IMR-90 (cell line): ENCODE results near the gene TMC1. TPM values are rescaled to one million over a fixed set of nuclear protein-coding genes. Genes with fewer than 3 reads are reported as not detected.

ENCODE experiments used
- ATAC-seq: fragments of 200-7000 bp; cut with Tn5 transposase; 2 replicates; pipeline ENCODE4 v1.9.1; 2020; ENCODE audit warnings: low read depth, mild to moderate bottlenecking, moderate library complexity
- BruUV-seq: library from RNA; stranded (reverse); fragments of 400-500 nt; replicated peaks from 2 replicates; lab custom pipeline; 2021; lab: Mats Ljungman, UMichigan
- CTCF ChIA-PET: fragments of 300-600 bp; formaldehyde crosslinking; extraction: SDS; loops from one replicate; lab custom pipeline; 2021; ENCODE audit warnings: antibody characterized with exemption; lab: Yijun Ruan, JAX
- POLR2A ChIA-PET: fragments of 300-600 bp; sonication (Branson Sonifier 250); formaldehyde crosslinking; loops from one replicate; lab custom pipeline; 2022; ENCODE audit warnings: antibody characterized with exemption; ENCODE audit not compliant: unreplicated experiment; lab: Charles Lee
- DNase-seq: peaks from one replicate; pipeline ENCODE4 v3.0.0; 2013
- H2AFZ ChIP-seq: replicated peaks from 2 replicates; pipeline ENCODE3; 2013; ENCODE audit warnings: low read length, mild to moderate bottlenecking; ENCODE audit not compliant: poor library complexity
- H2AK5ac ChIP-seq: 2 replicates; pipeline ENCODE4 v1.6.1; 2013; ENCODE audit warnings: low read depth, low read length, inconsistent platforms
- H2AK9ac ChIP-seq: replicated peaks from 2 replicates; pipeline ENCODE3; 2013; ENCODE audit warnings: mild to moderate bottlenecking, low read depth, low read length, moderate library complexity; ENCODE audit not compliant: poor library complexity
- H2BK120ac ChIP-seq: 2 replicates; pipeline ENCODE4 v1.6.1; 2013; ENCODE audit warnings: low read depth, low read length, inconsistent platforms
- H2BK15ac ChIP-seq: 3 replicates; pipeline ENCODE4 v1.6.1; 2013; ENCODE audit warnings: low read depth, low read length, inconsistent platforms
- H2BK20ac ChIP-seq: 2 replicates; pipeline ENCODE4 v1.6.1; 2013; ENCODE audit warnings: low read depth, mild to moderate bottlenecking, inconsistent platforms, low read length, moderate library complexity
- H2BK5ac ChIP-seq: 2 replicates; pipeline ENCODE4 v1.6.1; 2013; ENCODE audit warnings: mild to moderate bottlenecking, low read depth, low read length, inconsistent platforms; ENCODE audit not compliant: poor library complexity, severe bottlenecking
- H3K14ac ChIP-seq: replicated peaks from 2 replicates; pipeline ENCODE4 v1.6.1; 2013; ENCODE audit warnings: low read depth, low read length, inconsistent platforms
- H3K18ac ChIP-seq: 2 replicates; pipeline ENCODE4 v1.6.1; 2013; ENCODE audit warnings: low read depth, low read length, control low read depth
- H3K23ac ChIP-seq: 2 replicates; pipeline ENCODE4 v1.6.1; 2013; ENCODE audit warnings: low read depth, low read length, inconsistent platforms
- H3K27ac ChIP-seq: 2 replicates; pipeline ENCODE4 v1.5.1; 2013; ENCODE audit warnings: mild to moderate bottlenecking, control low read depth, low read length; ENCODE audit not compliant: insufficient read depth
- H3K27me3 ChIP-seq: 2 replicates; pipeline ENCODE4 v1.6.1; 2013; ENCODE audit warnings: low read length; ENCODE audit not compliant: control insufficient read depth, insufficient read depth
- H3K36me3 ChIP-seq: 2 replicates; pipeline ENCODE4 v1.6.1; 2013; ENCODE audit warnings: low read length, mixed read lengths; ENCODE audit not compliant: control insufficient read depth, insufficient read depth
- H3K4ac ChIP-seq: 2 replicates; pipeline ENCODE4 v1.6.1; 2013; ENCODE audit warnings: low read depth, low read length, inconsistent platforms
- H3K4me1 ChIP-seq: 2 replicates; pipeline ENCODE4 v1.6.1; 2013; ENCODE audit warnings: low read length, mixed read lengths; ENCODE audit not compliant: control insufficient read depth, insufficient read depth
- H3K4me2 ChIP-seq: 2 replicates; pipeline ENCODE4 v1.6.1; 2013; ENCODE audit warnings: low read depth, mild to moderate bottlenecking, control low read depth, low read length, moderate library complexity
- H3K4me3 ChIP-seq: 2 replicates; pipeline ENCODE4 v1.5.1; 2013; ENCODE audit warnings: low read depth, mild to moderate bottlenecking, control low read depth, low read length, moderate library complexity; ENCODE audit not compliant: insufficient read depth
- H3K56ac ChIP-seq: 2 replicates; pipeline ENCODE4 v1.6.1; 2013; ENCODE audit warnings: low read length, inconsistent platforms; ENCODE audit not compliant: insufficient read depth; ENCODE audit errors: extremely low read depth
- H3K79me1 ChIP-seq, 2 experiments: 2 replicates each; pipeline ENCODE4 v1.6.1; 2013; ENCODE audit warnings: low read length in 2 of 2, inconsistent platforms in 1 of 2, low read depth in 1 of 2
- H3K9ac ChIP-seq: 2 replicates; pipeline ENCODE4 v1.6.1; 2013; ENCODE audit warnings: low read depth, low read length, control low read depth
- H3K9me1 ChIP-seq: 2 replicates; pipeline ENCODE4 v1.6.1; 2013; ENCODE audit warnings: low read length, inconsistent platforms; ENCODE audit not compliant: insufficient read depth
- H3K9me3 ChIP-seq: 2 replicates; pipeline ENCODE4 v1.6.1; 2013; ENCODE audit warnings: low read length; ENCODE audit not compliant: control insufficient read depth, insufficient read depth
- H4K20me1 ChIP-seq: 2 replicates; pipeline ENCODE4 v1.6.1; 2013; ENCODE audit warnings: low read length, inconsistent platforms; ENCODE audit not compliant: insufficient read depth
- H4K5ac ChIP-seq: 2 replicates; pipeline ENCODE4 v1.6.1; 2013; ENCODE audit warnings: mild to moderate bottlenecking, low read depth, low read length, control low read depth
- H4K8ac ChIP-seq, 2 experiments: 2 replicates each; pipeline ENCODE4 v1.6.1; 2013; ENCODE audit warnings: low read depth in 2 of 2, low read length in 2 of 2, control low read depth in 1 of 2, inconsistent platforms in 1 of 2
- H4K91ac ChIP-seq: 2 replicates; pipeline ENCODE4 v1.6.1; 2013; ENCODE audit warnings: low read depth, low read length, inconsistent platforms; ENCODE audit not compliant: insufficient read depth
- BHLHE40 ChIP-seq: fragments of 150-350 bp; IDR thresholded peaks from 2 replicates; pipeline ENCODE4 v1.6.1; 2016; ENCODE audit warnings: mild to moderate bottlenecking, low read depth, low read length
- CEBPB ChIP-seq: IDR thresholded peaks from 2 replicates; pipeline ENCODE4 v1.6.1; 2012; ENCODE audit warnings: low read depth, low read length, improper control_type of control experiment
- CHD1 ChIP-seq: IDR thresholded peaks from 2 replicates; pipeline ENCODE4 v1.6.1; 2012; ENCODE audit warnings: low read depth, low read length, improper control_type of control experiment
- CTCF ChIP-seq: conservative IDR thresholded peaks from 2 replicates; pipeline ENCODE4 v1.5.1; 2012; ENCODE audit warnings: mild to moderate bottlenecking, low read depth, low read length, improper control_type of control experiment
- FOS ChIP-seq: fragments of 150-350 bp; IDR thresholded peaks from 2 replicates; pipeline ENCODE4 v1.6.1; 2016; ENCODE audit warnings: low read depth, low read length
- MAFK ChIP-seq: IDR thresholded peaks from 2 replicates; pipeline ENCODE4 v1.6.1; 2012; ENCODE audit warnings: low read depth, low read length, improper control_type of control experiment
- MAZ ChIP-seq: IDR thresholded peaks from 2 replicates; pipeline ENCODE4 v1.6.1; 2012; ENCODE audit warnings: low read depth, mild to moderate bottlenecking, low read length, improper control_type of control experiment, moderate library complexity, borderline replicate concordance
- MXI1 ChIP-seq: IDR thresholded peaks from 2 replicates; pipeline ENCODE4 v1.6.1; 2012; ENCODE audit warnings: low read depth, mild to moderate bottlenecking, low read length, moderate library complexity, borderline replicate concordance
- NFE2L2 ChIP-seq: fragments of 150-350 bp; IDR thresholded peaks from 2 replicates; pipeline ENCODE4 v1.6.1; 2016; ENCODE audit warnings: low read depth, mild to moderate bottlenecking, low read length
- POLR2A ChIP-seq: IDR thresholded peaks from 2 replicates; pipeline ENCODE4 v1.6.1; 2012; ENCODE audit warnings: mild to moderate bottlenecking, low read depth, low read length
- RAD21 ChIP-seq: IDR thresholded peaks from 2 replicates; pipeline ENCODE4 v1.6.1; 2012; ENCODE audit warnings: low read length, improper control_type of control experiment
- RCOR1 ChIP-seq: IDR thresholded peaks from 2 replicates; pipeline ENCODE4 v1.6.1; 2012; ENCODE audit warnings: mild to moderate bottlenecking, low read length, improper control_type of control experiment; ENCODE audit not compliant: insufficient replicate concordance
- RFX5 ChIP-seq: IDR thresholded peaks from 2 replicates; pipeline ENCODE4 v1.8.0; 2012; ENCODE audit warnings: low read depth, mild to moderate bottlenecking, low read length, moderate library complexity
- SMC3 ChIP-seq: fragments of 150-350 bp; IDR thresholded peaks from 2 replicates; pipeline ENCODE4 v1.6.1; 2016; ENCODE audit warnings: low read depth, mild to moderate bottlenecking, antibody characterized with exemption, low read length, moderate library complexity
- USF2 ChIP-seq: fragments of 150-350 bp; IDR thresholded peaks from 2 replicates; pipeline ENCODE4 v1.6.1; 2017; ENCODE audit warnings: mild to moderate bottlenecking, antibody characterized with exemption, low read length, low read depth
- dilution Hi-C: fragments of 300-500 bp; cut with HindIII; formaldehyde crosslinking; loops from one replicate; pipeline ENCODE4 v1.14.3; 2018; ENCODE audit warnings: low sequenced_read_pairs; ENCODE audit not compliant: unreplicated experiment
- in situ Hi-C: fragments of 300-500 bp; cut with MboI; formaldehyde crosslinking; loops from 3 replicates; pipeline ENCODE4 v1.14.3; 2019; ENCODE audit warnings: low sequenced_read_pairs, inconsistent platforms, mixed read lengths
- intact Hi-C: fragments of 100-400 bp; cut with micrococcal nuclease; formaldehyde crosslinking; loops from 2 replicates; pipeline ENCODE4 v1.10.0; 2022
- polyA plus RNA-seq, 3 experiments: library from polyadenylated mRNA; depleted of rRNA; stranded (reverse); fragments of >200 nt; gene quantifications; 2 replicates each; pipeline ENCODE4 v1.2.3, GENCODE V29; 2012; ENCODE audit warnings: low replicate concordance in 1 of 3
- total RNA-seq: library from RNA; depleted of rRNA; stranded (reverse); fragments of >200 nt; gene quantifications from 2 replicates; pipeline ENCODE4 v1.2.3, GENCODE V29; 2012
- TF ChIP-seq, protein P1 (sequence below): fragments of 150-350 bp; IDR thresholded peaks from 2 replicates; pipeline ENCODE4 v1.6.1; 2016; ENCODE audit warnings: low read depth, mild to moderate bottlenecking, low read length, moderate library complexity, borderline replicate concordance

TMC1 gene
- total and polyA plus RNA-seq, 2 of the 4 experiments (the other 2 are of a cell fraction): not detected

GRCh38 chr9:72779614-72780013 lies 258.2 kb downstream of the TMC1 start:
- Histone ChIP-seq H3K27me3 (no peaks in the 10 kb centered on the region; the same call in 1 of the 2 replicates), H4K5ac (no peak overlapping the region), H3K56ac (no peak overlapping the region), H2BK5ac (no peak overlapping the region), H2AK5ac (no peak overlapping the region), H2BK120ac (no peak overlapping the region), H3K79me1 (no peaks in the 10 kb centered on the region), H2AFZ (no peak overlapping the region), H3K36me3 (no peaks in the 10 kb centered on the region), H3K9ac (no peak overlapping the region), H3K23ac (no peak overlapping the region), H3K18ac (no peak overlapping the region), H2BK20ac (no peak overlapping the region), H2AK9ac (no peak overlapping the region), H3K4ac (no peak overlapping the region), H3K4me2 (no peak overlapping the region), H2BK15ac (no peak overlapping the region), H3K9me3 (no peaks in the 10 kb centered on the region), H3K4me1 (no peaks in the 10 kb centered on the region), H3K14ac (no peak overlapping the region), H3K27ac (no peak overlapping the region), H3K4me3 (no peak overlapping the region), H4K20me1 (no peaks in the 10 kb centered on the region), H4K91ac (no peak overlapping the region), H3K9me1 (no peaks in the 10 kb centered on the region), H4K8ac (no peak overlapping the region)
- intact Hi-C loops: no loop called here
- in situ Hi-C loops: no loop called here
- BruUV-seq: no TSS peak
- DNase-seq: no peak
- ChIA-PET POLR2A (no interaction called here), CTCF (interaction anchor here (0.6 kb wide), 1 partner anchor 42 kb away, joined by 4 read pairs; no protein-coding TSS in a partner anchor)
- TF ChIP-seq RFX5 (no peak), CTCF (no peak), USF2 (no peak), RAD21 (no peak), CHD1 (no peak), BHLHE40 (no peak), MAFK (no peak), SMC3 (no peak), POLR2A (no peak), RCOR1 (no peak), NFE2L2 (no peak), MAZ (no peak), CEBPB (no peak), MXI1 (no peak), FOS (no peak)
- TF ChIP-seq, protein P1, sequence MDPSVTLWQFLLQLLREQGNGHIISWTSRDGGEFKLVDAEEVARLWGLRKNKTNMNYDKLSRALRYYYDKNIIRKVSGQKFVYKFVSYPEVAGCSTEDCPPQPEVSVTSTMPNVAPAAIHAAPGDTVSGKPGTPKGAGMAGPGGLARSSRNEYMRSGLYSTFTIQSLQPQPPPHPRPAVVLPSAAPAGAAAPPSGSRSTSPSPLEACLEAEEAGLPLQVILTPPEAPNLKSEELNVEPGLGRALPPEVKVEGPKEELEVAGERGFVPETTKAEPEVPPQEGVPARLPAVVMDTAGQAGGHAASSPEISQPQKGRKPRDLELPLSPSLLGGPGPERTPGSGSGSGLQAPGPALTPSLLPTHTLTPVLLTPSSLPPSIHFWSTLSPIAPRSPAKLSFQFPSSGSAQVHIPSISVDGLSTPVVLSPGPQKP: no peak
- dilution Hi-C loops: no loop called here
- ATAC-seq: no peak
